Muscle layer of duodenum (tissue), 2 donors: ENCODE results near the gene ZNF71.

Experiments
- H3K27ac ChIP-seq: one replicate; pipeline ENCODE4 v1.7.0; 2013; ENCODE audit warnings: mild to moderate bottlenecking, low read length
- H3K27me3 ChIP-seq: one replicate; pipeline ENCODE4 v1.7.0; 2013; ENCODE audit warnings: low read depth, mild to moderate bottlenecking, control low read depth, low read length
- H3K36me3 ChIP-seq, 2 donors: one replicate each; pipeline ENCODE4 v1.7.0; 2013; ENCODE audit warnings: low read length in 2 of 2, control low read depth in 1 of 2, mild to moderate bottlenecking in 1 of 2; ENCODE audit not compliant: insufficient read depth in 2 of 2, control insufficient read depth in 1 of 2
- H3K4me1 ChIP-seq, 2 donors: one replicate each; pipeline ENCODE4 v1.7.0; 2013; ENCODE audit warnings: low read length in 2 of 2, mild to moderate bottlenecking in 2 of 2, control low read depth in 1 of 2, moderate library complexity in 1 of 2; ENCODE audit not compliant: insufficient read depth in 2 of 2, control insufficient read depth in 1 of 2
- H3K4me3 ChIP-seq, 2 donors: one replicate each; pipeline ENCODE4 v1.7.0; 2013; ENCODE audit warnings: low read length in 2 of 2, low read depth in 1 of 2, mild to moderate bottlenecking in 1 of 2
- H3K9me3 ChIP-seq, 2 donors: one replicate each; pipeline ENCODE4 v1.7.0; 2013; ENCODE audit warnings: low read length in 2 of 2, control low read depth in 1 of 2, mild to moderate bottlenecking in 1 of 2; ENCODE audit not compliant: control insufficient read depth in 1 of 2
- donor health status: healthy.

Gene ZNF71

GRCh38 chr19:56622374-56622773 lies 27.3 kb downstream of the ZNF71 start:
- H3K4me1 ChIP-seq, result no peaks in the 10 kb centered on the region
- no peaks in the 10 kb centered on the region for H3K27me3 ChIP-seq
- no peak overlapping the region for H3K27ac ChIP-seq
- peaks cover 16 to 42% of the 10 kb centered on the region in 2 donors for H3K9me3 ChIP-seq
- peak overlapping the region in 1 of 2 donors; percentile 41 for H3K4me3 ChIP-seq
- H3K36me3 ChIP-seq, result peaks cover 22 to 66% of the 10 kb centered on the region in 2 donors

GRCh38 chr19:56623006-56623405 lies 27.9 kb downstream of the ZNF71 start:
- peaks cover 16 to 44% of the 10 kb centered on the region in 2 donors for H3K9me3 ChIP-seq
- H3K36me3 ChIP-seq, result peaks cover 19 to 62% of the 10 kb centered on the region in 2 donors
- no peak overlapping the region for H3K27ac ChIP-seq

GRCh38 chr19:56625708-56626107 lies 30.6 kb downstream of the ZNF71 start:
- Histone ChIP-seq H3K4me1 (no peaks in the 10 kb centered on the region), H3K9me3 (peaks cover 15 to 58% of the 10 kb centered on the region in 2 donors), H3K27ac (no peak overlapping the region), H3K36me3 (peaks cover 16 to 52% of the 10 kb centered on the region in 2 donors), H3K4me3 (no peak overlapping the region), H3K27me3 (no peaks in the 10 kb centered on the region)

More at GRCh38 chr19:56623006-56623405, 27.9 kb downstream of the ZNF71 start:
- H3K27me3 ChIP-seq, result no peaks in the 10 kb centered on the region
- H3K4me3 ChIP-seq, result no peak overlapping the region
- no peaks in the 10 kb centered on the region for H3K4me1 ChIP-seq

GRCh38 chr19:56633021-56633420 lies 37.9 kb downstream of the ZNF71 start:
- Histone ChIP-seq H3K36me3 (peaks cover 0 to 3% of the 10 kb centered on the region in 2 donors), H3K9me3 (peaks cover 25 to 54% of the 10 kb centered on the region in 2 donors), H3K27ac (no peak overlapping the region), H3K4me1 (no peaks in the 10 kb centered on the region), H3K27me3 (no peaks in the 10 kb centered on the region), H3K4me3 (no peak overlapping the region)

DNA sequence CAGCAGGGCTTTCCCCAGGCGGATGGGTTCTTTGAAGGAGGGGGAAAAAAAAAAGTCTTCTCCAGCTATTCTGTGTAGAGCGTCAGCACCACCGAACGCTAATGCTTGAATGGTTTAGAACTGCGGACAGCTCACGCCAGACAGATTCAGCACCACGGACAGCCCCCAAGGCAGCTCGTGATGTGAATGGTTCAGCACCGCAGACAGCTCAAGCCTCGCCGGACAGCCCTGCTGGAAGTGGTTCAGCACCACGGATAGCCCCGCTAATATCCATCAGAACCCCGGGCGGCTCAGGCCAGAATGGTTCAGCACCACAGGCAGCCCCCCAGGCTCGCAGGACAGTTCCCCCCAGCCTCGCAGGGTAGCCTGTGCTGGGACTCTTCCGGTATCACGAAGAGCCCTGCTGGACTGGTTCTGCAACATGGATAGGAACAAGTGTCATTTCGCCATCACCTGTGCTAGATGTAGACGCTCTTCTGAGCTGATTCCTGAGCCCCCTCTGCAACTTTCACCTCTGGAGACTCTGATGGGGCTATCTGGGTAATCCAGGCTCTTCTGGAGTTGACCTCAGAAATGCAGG lies 43.0 kb downstream of the ZNF71 start:
- Histone ChIP-seq H3K27me3 (no peaks in the 10 kb centered on the region), H3K36me3 (peaks cover 0 to 3% of the 10 kb centered on the region in 2 donors), H3K4me3 (no peak overlapping the region), H3K9me3 (peaks cover 15 to 31% of the 10 kb centered on the region in 2 donors), H3K27ac (no peak overlapping the region), H3K4me1 (no peaks in the 10 kb centered on the region)

- Histone ChIP-seq H3K4me3 (no peak overlapping the region), H3K27ac (no peak overlapping the region), H3K9me3 (peaks cover 4 to 21% of the 10 kb centered on the region in 2 donors), H3K36me3 (no peaks in the 10 kb centered on the region), H3K4me1 (no peaks in the 10 kb centered on the region), H3K27me3 (no peaks in the 10 kb centered on the region)
Observed at GRCh38 chr19:56639217-56639616, 44.1 kb downstream of the ZNF71 start.

DNA sequence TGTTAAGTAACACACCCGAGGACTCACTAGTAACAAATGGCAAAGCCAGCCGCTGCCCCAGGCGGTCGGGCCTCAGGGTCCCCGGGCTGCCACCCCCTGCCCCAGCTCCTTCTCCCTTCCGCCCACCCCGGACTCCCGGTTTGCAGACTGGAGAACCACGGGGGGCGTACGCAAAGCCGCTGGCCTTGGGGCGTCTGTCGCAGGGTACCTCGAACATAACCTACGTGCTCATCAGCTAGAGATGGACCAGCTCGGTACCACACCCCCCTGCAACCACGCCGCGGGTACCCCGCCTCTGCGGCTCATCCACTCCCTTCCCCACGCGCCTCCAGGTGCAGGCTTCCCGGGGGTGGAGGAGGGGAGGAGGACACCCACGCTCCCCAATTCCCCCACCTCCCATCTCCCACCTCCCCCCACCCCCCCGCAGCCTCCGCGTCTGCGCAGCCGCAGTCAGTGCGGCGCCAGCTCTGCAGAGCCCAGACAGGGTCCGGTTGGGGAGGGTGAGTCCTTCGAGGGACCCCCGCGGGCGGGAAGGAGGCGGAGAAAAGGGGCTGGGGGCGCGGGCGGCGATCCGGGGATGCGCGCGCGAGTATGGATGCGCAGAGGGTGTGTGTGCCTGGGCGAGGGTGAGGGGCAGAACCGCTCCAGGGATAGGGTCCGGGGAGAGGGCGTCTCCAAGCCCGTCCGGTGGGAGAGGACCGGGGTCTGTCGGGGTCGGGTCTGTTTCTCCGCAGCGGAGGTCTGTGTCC lies 47.8 kb downstream of the ZNF71 start, which contains the start of gene SMIM17:
Gene SMIM17 (plus strand): TSS at position 449 of the 749 bp plus-strand sequence. CDS start 2,509 bp downstream, outside the sequence.
- Histone ChIP-seq H3K4me1 (no peaks in the 10 kb centered on the region), H3K27ac (no peak within 1 kb of the TSS), H3K27me3 (no peaks in the 10 kb centered on the region), H3K36me3 (peaks cover 0 to 10% of the 10 kb centered on the region in 2 donors), H3K4me3 (no peak within 1 kb of the TSS), H3K9me3 (peaks cover 3 to 20% of the 10 kb centered on the region in 2 donors)

GRCh38 chr19:56643460-56643955 lies 48.4 kb downstream of the ZNF71 start:
- Histone ChIP-seq H3K36me3 (peaks cover 0 to 10% of the 10 kb centered on the region in 2 donors), H3K27me3 (no peaks in the 10 kb centered on the region), H3K27ac (no peak overlapping the region), H3K9me3 (peaks cover 3 to 14% of the 10 kb centered on the region in 2 donors), H3K4me3 (no peak overlapping the region), H3K4me1 (no peaks in the 10 kb centered on the region)

DNA sequence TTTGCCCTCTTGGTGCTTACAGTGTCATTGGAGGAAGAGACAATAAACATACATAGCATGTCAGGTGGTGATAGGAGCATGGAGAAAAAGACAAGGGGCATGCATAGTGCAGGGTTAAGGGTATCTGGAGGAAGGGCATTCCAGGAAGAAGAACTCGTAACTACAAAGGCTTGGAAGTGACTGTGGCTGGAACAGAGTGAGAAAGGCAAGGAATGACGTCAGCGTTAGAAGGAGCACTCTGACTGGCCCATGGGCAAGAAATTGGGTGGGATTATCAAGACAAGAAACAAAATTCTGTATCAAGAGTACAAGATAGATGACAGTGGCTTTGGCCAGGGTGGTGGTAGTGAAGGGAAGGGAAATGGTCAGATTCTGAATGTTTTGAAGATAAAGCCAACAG lies 59.0 kb downstream of the ZNF71 start:
- Histone ChIP-seq H3K4me3 (no peak overlapping the region), H3K36me3 (no peaks in the 10 kb centered on the region), H3K27ac (no peak overlapping the region), H3K9me3 (peaks cover 0 to 2% of the 10 kb centered on the region in 2 donors), H3K4me1 (no peaks in the 10 kb centered on the region), H3K27me3 (no peaks in the 10 kb centered on the region)

DNA sequence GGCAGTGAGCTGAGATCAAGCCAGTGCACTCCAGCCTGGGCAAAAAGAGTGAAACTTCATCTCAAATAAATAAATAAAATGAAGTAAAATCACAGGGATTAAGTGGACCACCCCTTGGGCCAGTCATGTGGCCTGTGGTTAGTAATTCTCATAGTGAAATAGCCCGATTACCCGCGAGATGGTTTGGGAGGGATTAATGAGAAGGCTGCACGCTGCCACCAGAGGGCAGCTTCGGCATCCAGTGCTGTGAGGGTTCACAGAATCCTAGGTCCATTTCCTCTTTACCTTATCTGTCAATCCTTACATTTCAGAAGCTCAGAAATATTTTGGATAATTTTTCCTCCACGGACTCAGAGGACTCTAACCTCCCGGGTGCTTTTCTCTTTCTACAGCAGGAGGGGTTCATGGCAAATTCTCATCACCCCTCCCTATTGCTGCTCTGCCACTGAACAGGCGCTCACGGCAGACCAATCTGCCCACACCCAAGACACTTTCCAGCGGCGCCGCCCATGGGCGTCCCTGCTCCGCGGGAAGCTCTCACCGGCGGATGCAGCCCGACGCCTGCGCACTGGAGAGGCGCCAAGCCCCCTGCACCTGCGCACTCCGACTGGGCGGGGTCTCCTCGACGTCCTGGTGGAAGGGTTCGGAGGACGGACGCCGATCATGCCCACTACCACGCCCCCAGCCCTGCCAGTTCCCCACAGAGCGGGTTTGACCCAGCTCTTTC lies 65.4 kb downstream of the ZNF71 start:
- H3K36me3 ChIP-seq, result peaks cover 0 to 23% of the 10 kb centered on the region in 2 donors
- H3K27ac ChIP-seq, result no peak overlapping the region
- no peaks in the 10 kb centered on the region for H3K27me3 ChIP-seq
- peak overlapping the region in 1 of 2 donors; percentile 51 for H3K4me3 ChIP-seq
- peaks cover 0 to 2% of the 10 kb centered on the region in 2 donors for H3K9me3 ChIP-seq
- no peaks in the 10 kb centered on the region for H3K4me1 ChIP-seq

DNA sequence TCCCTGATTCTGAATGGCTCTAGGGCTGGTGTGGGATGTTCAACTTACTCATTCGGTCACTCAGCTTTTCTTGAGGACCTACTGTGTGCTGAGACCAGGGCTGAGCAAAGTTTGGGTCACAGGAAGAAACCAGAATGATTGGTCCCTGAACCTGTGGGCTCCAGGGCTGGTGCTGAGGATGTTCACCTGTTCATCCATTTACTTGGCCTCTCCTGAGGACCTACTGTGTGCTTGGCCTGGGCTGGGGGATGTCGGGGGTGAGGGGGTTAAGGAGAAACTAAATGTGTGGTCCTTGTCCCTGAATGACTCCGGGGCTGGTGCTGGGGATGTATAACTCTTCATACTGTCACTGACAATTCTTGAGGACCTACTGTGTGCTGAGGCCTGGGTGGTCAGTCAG lies 66.1 kb downstream of the ZNF71 start:
- no peaks in the 10 kb centered on the region for H3K9me3 ChIP-seq
- H3K4me3 ChIP-seq, result no peak overlapping the region
- H3K36me3 ChIP-seq, result peaks cover 0 to 23% of the 10 kb centered on the region in 2 donors
- no peaks in the 10 kb centered on the region for H3K4me1 ChIP-seq
- H3K27ac ChIP-seq, result no peak overlapping the region
- H3K27me3 ChIP-seq, result no peaks in the 10 kb centered on the region
